ENCODE results near the gene NCS1. TPM values are rescaled to one million over a fixed set of nuclear protein-coding genes. Genes with fewer than 3 reads are reported as not detected.

NCS1 gene
- total RNA-seq, 1 donor from 2014 or later, result 206 TPM

- DNase-seq, result no peak
Observed at GRCh38 chr9:130147910-130148309, 24.3 kb upstream of the NCS1 start.

GRCh38 chr9:130149031-130149430, 23.2 kb upstream of the NCS1 start:
- no peak for DNase-seq

- DNase-seq, result no peak
Observed at GRCh38 chr9:130149654-130150286, 22.4 kb upstream of the NCS1 start.

GRCh38 chr9:130150779-130151382, 21.3 kb upstream of the NCS1 start:
- DNase-seq, result no peak

- no peak for DNase-seq
Observed at GRCh38 chr9:130154816-130155215, 17.4 kb upstream of the NCS1 start.

- DNase-seq, result no peak
Observed at GRCh38 chr9:130155647-130156046, 16.6 kb upstream of the NCS1 start.

- DNase-seq, result no peak
Observed at GRCh38 chr9:130156672-130157071, 15.5 kb upstream of the NCS1 start.

- DNase-seq, result no peak
Observed at GRCh38 chr9:130157079-130157478, 15.1 kb upstream of the NCS1 start.

- no peak for DNase-seq
Observed at GRCh38 chr9:130158001-130158400, 14.2 kb upstream of the NCS1 start.

GRCh38 chr9:130159057-130159456, 13.1 kb upstream of the NCS1 start:
- DNase-seq, result no peak

GRCh38 chr9:130159915-130160670, 12.1 kb upstream of the NCS1 start:
- no peak for DNase-seq

- no peak for DNase-seq
Observed at GRCh38 chr9:130160862-130161470, 11.2 kb upstream of the NCS1 start.

- DNase-seq, result no peak
Observed at GRCh38 chr9:130165579-130165978, 6.6 kb upstream of the NCS1 start.

- DNase-seq, result no peak
Observed at GRCh38 chr9:130166399-130166798, 5.8 kb upstream of the NCS1 start.

- DNase-seq, result no peak
Observed at GRCh38 chr9:130167927-130168326, 4.3 kb upstream of the NCS1 start.

- no peak for DNase-seq
Observed at GRCh38 chr9:130171226-130172148, 717 bp upstream of the NCS1 start.

- DNase-seq, result peak; percentile 42
Observed at GRCh38 chr9:130172858-130173665, 858 bp downstream of the NCS1 start.

GRCh38 chr9:130173666-130173983, 1.4 kb downstream of the NCS1 start:
- DNase-seq, result no peak

GRCh38 chr9:130174025-130174424, 1.8 kb downstream of the NCS1 start:
- no peak for DNase-seq

- DNase-seq, result no peak
Observed at GRCh38 chr9:130174920-130175321, 2.7 kb downstream of the NCS1 start.

- DNase-seq, result no peak
Observed at GRCh38 chr9:130175355-130175754, 3.2 kb downstream of the NCS1 start.

Data from occipital lobe (tissue), 2 donors.